ENCODE data around the gene FGF13. TPM values are rescaled to one million over a fixed set of nuclear protein-coding genes. Genes with fewer than 3 reads are reported as not detected.
A peak's percentile ranks its signal among the peaks of the same experiment; 100 is the strongest.

Gene FGF13
- total and polyA plus RNA-seq, 11 donors, result 0.44 to 3.3 (median 1.4) TPM

DNA sequence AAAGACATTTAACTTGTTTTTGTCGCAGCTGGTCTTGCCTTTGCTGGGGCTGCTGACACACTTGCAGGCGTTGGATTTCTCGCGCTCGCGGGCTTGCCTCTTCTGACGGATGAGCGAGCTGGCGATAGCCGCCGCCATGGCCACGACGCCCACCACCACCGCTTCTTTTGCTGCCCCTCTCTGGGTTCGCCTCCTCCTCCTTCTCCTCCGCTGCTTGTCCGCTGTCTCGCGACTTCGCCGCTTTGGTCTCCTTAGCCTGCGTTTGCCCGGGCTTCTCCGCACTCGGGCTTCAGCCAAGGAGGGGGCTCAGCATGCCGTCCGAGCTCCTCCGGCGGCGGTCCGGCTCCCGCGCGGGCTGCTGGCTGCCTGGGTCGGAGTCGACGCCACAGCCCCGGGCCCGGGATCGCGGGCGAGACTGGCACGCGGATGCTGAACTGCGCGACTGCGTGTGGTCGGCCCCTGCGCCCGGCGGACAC is 613 bp downstream of the FGF13 start:
- TF ChIP-seq POLR2A (IDR thresholded peaks at IDR 0.05) (no peak), CTCF (IDR thresholded peaks at IDR 0.05) (no peak)
- peak overlapping the region in 1 of 12 donors; percentile 47 for H3K27ac ChIP-seq
- H3K36me3 ChIP-seq, result no peaks in the 10 kb centered on the region
- 1 to 40% (median 9%) methylated on average over 33 to 51 of the region's 51 CpGs for WGBS, 4 donors
- intact Hi-C loops (cut with DNase I), result loop anchor here in 1 of 10 donors (10.0 kb wide), 1 partner anchor 516 kb away; no protein-coding TSS in a partner anchor
- H3K4me1 ChIP-seq, result no peaks in the 10 kb centered on the region
- H3K9me3 ChIP-seq, result no peaks in the 10 kb centered on the region
- H3K27me3 ChIP-seq, result peaks cover 0 to 62% (median 0%) of the 10 kb centered on the region in 9 donors
- peak in 2 of 5 donors; percentile 12 to 22 for DNase-seq
- ATAC-seq, result peak in 1 of 4 donors; percentile 18
- H3K4me3 ChIP-seq, result peak overlapping the region in 11 of 12 donors; percentile 19 to 58 (median 41)

GRCh38 chrX:138709886-138710791 is 1.4 kb downstream of the FGF13 start:
- peak in 1 of 5 donors; percentile 17 for DNase-seq
- Histone ChIP-seq H3K27me3 (peaks cover 0 to 64% (median 0%) of the 10 kb centered on the region in 9 donors), H3K4me3 (peak overlapping the region in 11 of 12 donors; percentile 19 to 58 (median 41)), H3K36me3 (no peaks in the 10 kb centered on the region), H3K9me3 (no peaks in the 10 kb centered on the region), H3K27ac (peak overlapping the region in 1 of 12 donors; percentile 47), H3K4me1 (no peaks in the 10 kb centered on the region)
- no peak for ATAC-seq
- WGBS, 4 donors, result 13 to 28% (median 19%) methylated on average over 24 to 25 of the region's 25 CpGs
- intact Hi-C loops (cut with DNase I), result loop anchor here in 1 of 10 donors (10.0 kb wide), 1 partner anchor 515 kb away; no protein-coding TSS in a partner anchor
- TF ChIP-seq POLR2A (IDR thresholded peaks at IDR 0.05), result no peak
- no peak for TF ChIP-seq CTCF (IDR thresholded peaks at IDR 0.05)

- no peak for ATAC-seq
- DNase-seq, result no peak
- no peak overlapping the region for H3K4me3 ChIP-seq
- TF ChIP-seq CTCF (IDR thresholded peaks at IDR 0.05), result no peak
- no peak for TF ChIP-seq POLR2A (IDR thresholded peaks at IDR 0.05)
- H3K36me3 ChIP-seq, result no peaks in the 10 kb centered on the region
- intact Hi-C loops (cut with DNase I), result no loop called here
- H3K4me1 ChIP-seq, result no peaks in the 10 kb centered on the region
- peaks cover 0 to 53% (median 0%) of the 10 kb centered on the region in 9 donors for H3K27me3 ChIP-seq
- WGBS, 4 donors, result 38 to 54% (median 47%) methylated on average over 2 of the region's 2 CpGs
- H3K9me3 ChIP-seq, result no peaks in the 10 kb centered on the region
- no peak overlapping the region for H3K27ac ChIP-seq
These were observed 3.2 kb downstream of the FGF13 start for GRCh38 chrX:138708268-138708667.

GRCh38 chrX:138704596-138704995 is 6.9 kb downstream of the FGF13 start:
- 63 to 73% (median 71%) methylated on average over 4 of the region's 4 CpGs for WGBS, 4 donors
- no peaks in the 10 kb centered on the region for H3K9me3 ChIP-seq
- intact Hi-C loops (cut with DNase I), result no loop called here
- peaks cover 0 to 24% (median 0%) of the 10 kb centered on the region in 9 donors for H3K27me3 ChIP-seq
- no peaks in the 10 kb centered on the region for H3K36me3 ChIP-seq
- TF ChIP-seq POLR2A (IDR thresholded peaks at IDR 0.05) (no peak), CTCF (IDR thresholded peaks at IDR 0.05) (no peak)
- H3K4me1 ChIP-seq, result no peaks in the 10 kb centered on the region
- ATAC-seq, result no peak
- DNase-seq, result no peak
- H3K4me3 ChIP-seq, result no peak overlapping the region
- no peak overlapping the region for H3K27ac ChIP-seq

Data from heart left ventricle (tissue), 16 donors.